Measurements from ENCODE around the gene EPHA3.

The EPHA3 gene

GRCh38 chr3:89280301-89280700 is 172.9 kb downstream of the EPHA3 start:
- DNase-seq (ENCODE audit: low read depth in 1 of 2, low spot score in 1 of 2), result no peak
- no peak overlapping the region for H3K4me3 ChIP-seq (replicated peaks; ENCODE audit: insufficient read depth, low read length)
- H3K27ac ChIP-seq (replicated peaks), result no peak overlapping the region
- H3K27me3 ChIP-seq (ENCODE audit: insufficient read depth, poor library complexity, severe bottlenecking), result no peaks in the 10 kb centered on the region
- TF ChIP-seq GABPA (IDR thresholded peaks at IDR 0.05; ENCODE audit: low read depth) (no peak), REST (IDR thresholded peaks at IDR 0.05; ENCODE audit: insufficient replicate concordance, low read depth) (no peak), POLR2AphosphoS5 (IDR thresholded peaks at IDR 0.05; ENCODE audit: low read depth) (no peak), CTCF (IDR thresholded peaks at IDR 0.05; ENCODE audit: insufficient read depth, low read length) (no peak), SPI1 (IDR thresholded peaks at IDR 0.05; ENCODE audit: borderline replicate concordance, low read depth) (no peak)

- H3K27ac ChIP-seq (replicated peaks), result no peak overlapping the region
- no peak for DNase-seq (ENCODE audit: low read depth in 1 of 2, low spot score in 1 of 2)
- no peak overlapping the region for H3K4me3 ChIP-seq (replicated peaks; ENCODE audit: insufficient read depth, low read length)
- H3K27me3 ChIP-seq (ENCODE audit: insufficient read depth, poor library complexity, severe bottlenecking), result no peaks in the 10 kb centered on the region
- TF ChIP-seq SPI1 (IDR thresholded peaks at IDR 0.05; ENCODE audit: borderline replicate concordance, low read depth) (no peak), CTCF (IDR thresholded peaks at IDR 0.05; ENCODE audit: insufficient read depth, low read length) (no peak), REST (IDR thresholded peaks at IDR 0.05; ENCODE audit: insufficient replicate concordance, low read depth) (no peak), GABPA (IDR thresholded peaks at IDR 0.05; ENCODE audit: low read depth) (no peak), POLR2AphosphoS5 (IDR thresholded peaks at IDR 0.05; ENCODE audit: low read depth) (no peak)
Observed at GRCh38 chr3:89280822-89281365, 173.5 kb downstream of the EPHA3 start.

- H3K27me3 ChIP-seq (ENCODE audit: insufficient read depth, poor library complexity, severe bottlenecking), result no peaks in the 10 kb centered on the region
- TF ChIP-seq GABPA (IDR thresholded peaks at IDR 0.05; ENCODE audit: low read depth), result no peak
- no peak for TF ChIP-seq REST (IDR thresholded peaks at IDR 0.05; ENCODE audit: insufficient replicate concordance, low read depth)
- TF ChIP-seq POLR2AphosphoS5 (IDR thresholded peaks at IDR 0.05; ENCODE audit: low read depth), result no peak
- no peak for TF ChIP-seq SPI1 (IDR thresholded peaks at IDR 0.05; ENCODE audit: borderline replicate concordance, low read depth)
- TF ChIP-seq CTCF (IDR thresholded peaks at IDR 0.05; ENCODE audit: insufficient read depth, low read length), result no peak
- DNase-seq (ENCODE audit: low read depth in 1 of 2, low spot score in 1 of 2), result no peak
- H3K27ac ChIP-seq (replicated peaks), result no peak overlapping the region
- no peak overlapping the region for H3K4me3 ChIP-seq (replicated peaks; ENCODE audit: insufficient read depth, low read length)
Observed at GRCh38 chr3:89287902-89288508, 180.6 kb downstream of the EPHA3 start.

Data from HL-60 (cell line).